HG03025 (cell line): ENCODE data around the gene RSPH9.
A peak's percentile ranks its signal among the peaks of the same experiment; 100 is the strongest.
"Not testable (repeated sequence)": the region's sequence is repeated elsewhere in the genome, so short reads cannot be mapped to it uniquely, and the experiment has no call there.

ENCODE experiments used
- ATAC-seq: cut with Tn5 transposase; IDR thresholded peaks from one replicate; pipeline ENCODE4 v1.9.1; 2021; ENCODE audit warnings: mild to moderate bottlenecking, moderate library complexity; ENCODE audit not compliant: unreplicated experiment, low FRiP score

The RSPH9 gene

DNA sequence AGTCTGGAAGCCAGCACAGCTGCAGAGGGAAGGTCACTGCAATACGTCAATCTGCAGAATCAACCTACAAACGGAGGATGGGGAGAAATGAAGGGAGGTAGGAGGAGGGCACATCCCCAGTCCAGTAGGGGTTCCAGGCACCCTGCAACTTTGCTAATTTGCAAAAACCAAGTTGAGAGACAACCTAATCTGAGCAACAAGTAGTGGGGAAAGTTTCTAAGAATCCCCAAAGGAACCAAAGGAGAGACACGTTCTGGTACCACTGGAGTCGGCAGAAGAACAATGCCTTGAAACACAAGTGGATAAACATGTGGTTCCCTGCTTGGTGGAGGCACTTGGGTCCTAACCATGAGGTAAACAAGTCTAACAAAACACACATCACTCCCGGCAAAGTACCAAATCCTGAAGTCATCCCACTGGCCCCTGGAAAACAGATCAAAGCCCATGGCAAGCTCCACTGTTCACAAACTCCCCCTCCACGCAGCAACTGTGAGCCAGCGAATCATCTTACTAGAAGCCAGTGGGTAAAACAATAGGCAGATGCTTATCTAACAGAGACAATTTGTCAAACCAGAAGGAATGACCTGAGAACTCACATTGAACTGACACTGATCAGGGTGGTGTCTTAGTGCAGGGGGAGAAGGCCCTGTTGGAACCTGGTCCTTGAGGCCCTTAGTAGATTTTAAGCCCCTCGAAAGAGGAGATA, 38.0 kb downstream of the RSPH9 start:
- no peak for ATAC-seq

DNA sequence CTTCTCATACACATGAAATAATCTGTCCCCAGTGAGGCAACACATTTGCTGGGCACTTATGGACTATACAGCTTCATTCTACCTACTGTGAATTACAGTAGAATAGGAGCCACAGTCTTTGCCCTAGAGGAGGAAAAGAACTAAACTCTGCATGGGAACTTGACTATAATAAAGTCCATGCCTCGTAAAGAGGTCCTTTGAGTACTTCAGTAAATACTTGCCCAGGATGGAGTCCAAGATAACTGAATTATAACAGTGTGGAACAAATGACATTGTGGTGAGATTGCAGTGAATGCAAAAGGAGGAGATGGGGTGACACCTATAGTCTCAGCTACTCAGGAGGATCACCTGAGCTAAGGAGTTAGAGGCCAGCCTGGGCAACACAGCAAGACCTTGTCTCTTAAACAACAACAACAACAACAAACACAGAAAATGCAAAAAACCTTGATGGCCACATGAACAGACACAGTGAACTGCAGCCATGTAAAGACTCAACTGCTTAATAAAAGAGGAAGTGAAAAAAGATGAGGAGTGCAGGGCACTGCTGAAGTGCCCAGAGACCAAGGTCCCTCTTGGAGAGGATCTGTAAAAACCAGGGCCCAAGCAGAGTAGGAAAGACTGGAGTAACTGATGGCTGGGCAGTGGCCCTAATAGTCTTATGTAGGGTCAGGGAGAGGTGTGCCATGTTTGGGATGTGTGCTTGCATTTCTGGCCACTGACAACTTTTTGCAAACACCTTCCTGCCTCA, 39.0 kb downstream of the RSPH9 start:
- ATAC-seq, result no peak

DNA sequence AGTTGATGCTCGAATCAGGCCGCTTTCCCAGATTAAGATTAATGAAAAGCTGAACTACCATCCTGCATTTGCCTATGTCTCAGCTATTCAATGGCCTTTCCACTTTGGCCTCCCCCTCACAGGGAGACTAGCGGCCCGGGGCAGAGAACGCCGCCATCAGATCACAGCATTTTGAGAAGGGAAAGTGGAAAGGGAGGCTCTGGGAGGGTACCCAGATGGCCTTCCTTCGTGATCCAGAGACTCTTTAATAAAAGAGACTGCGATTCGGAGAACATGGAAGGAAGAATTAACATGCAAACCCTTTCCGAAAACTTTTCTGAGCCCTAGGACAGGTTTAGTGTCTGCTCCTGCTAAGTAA, 42.2 kb downstream of the RSPH9 start:
- ATAC-seq, result no peak

- peak; percentile 92 for ATAC-seq
These were observed 42.9 kb downstream of the RSPH9 start, which contains the start of gene MRPS18A for GRCh38 chr6:43687437-43688347. Gene MRPS18A, minus strand, starts transcription at chr6:43687791. Its CDS starts 12 bp downstream, at chr6:43687779.

DNA sequence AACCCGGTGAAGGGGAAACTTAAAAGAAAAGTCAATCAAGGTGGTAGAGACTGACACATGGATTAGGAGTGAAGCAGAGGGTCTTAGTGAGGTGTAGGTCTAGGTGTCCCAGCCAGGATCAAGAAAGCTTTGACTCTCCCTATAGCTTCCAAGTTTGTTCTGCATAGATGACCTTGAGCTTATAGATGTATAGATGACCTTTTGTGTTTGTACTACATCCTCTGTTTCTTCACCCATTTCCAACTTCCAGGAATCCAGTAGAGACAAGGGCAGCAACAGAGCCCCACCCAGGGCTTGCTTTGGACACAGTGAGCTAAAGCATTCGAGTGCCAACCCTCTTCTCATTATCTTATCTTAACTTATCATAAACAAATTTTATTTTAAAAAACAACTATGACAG, 44.6 kb downstream of the RSPH9 start:
- ATAC-seq, result no peak

- no peak for ATAC-seq
These were observed 50.6 kb downstream of the RSPH9 start for GRCh38 chr6:43695215-43695966.

DNA sequence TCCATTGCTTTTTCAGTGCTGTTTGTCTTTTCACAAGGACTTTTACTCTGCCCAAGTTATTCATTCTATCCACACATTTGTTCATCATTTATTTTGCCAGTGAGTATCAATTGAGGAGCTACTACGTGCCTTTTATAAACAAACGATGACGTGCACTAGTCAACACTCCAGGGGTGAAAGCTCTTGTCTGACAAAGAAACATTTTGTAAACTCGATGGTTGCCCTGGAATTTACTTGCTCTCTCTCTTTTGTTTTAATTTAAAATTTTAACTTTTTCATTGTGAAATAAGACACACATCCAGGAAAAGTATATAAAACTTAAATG, 51.1 kb downstream of the RSPH9 start:
- ATAC-seq, result no peak

- ATAC-seq, result no peak
These were observed 52.6 kb downstream of the RSPH9 start for GRCh38 chr6:43697421-43697820.

GRCh38 chr6:43698584-43699349, 53.9 kb downstream of the RSPH9 start:
- no peak for ATAC-seq

GRCh38 chr6:43699564-43700186, 54.8 kb downstream of the RSPH9 start:
- no peak for ATAC-seq

GRCh38 chr6:43700939-43701560, 56.2 kb downstream of the RSPH9 start:
- not testable (repeated sequence) for ATAC-seq

DNA sequence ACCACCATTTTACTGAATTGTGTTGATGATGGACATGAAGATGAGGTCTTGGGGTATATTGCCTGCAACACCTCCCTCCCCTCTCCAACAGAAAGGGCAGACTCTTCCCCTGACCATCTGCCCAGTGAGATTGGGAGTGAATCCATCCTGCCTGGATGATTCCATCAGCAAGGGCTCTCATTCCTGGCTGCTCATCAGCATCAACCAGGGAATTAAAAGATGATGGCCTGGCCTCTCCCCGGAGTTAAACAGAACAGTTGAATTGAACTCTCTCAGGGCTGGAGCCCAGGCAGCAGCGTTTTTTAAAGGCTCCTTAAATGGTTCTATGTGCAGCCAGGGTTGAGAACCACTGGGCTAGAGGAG, 57.3 kb downstream of the RSPH9 start:
- ATAC-seq, result no peak

GRCh38 chr6:43702534-43703440, 58.0 kb downstream of the RSPH9 start:
- no peak for ATAC-seq

DNA sequence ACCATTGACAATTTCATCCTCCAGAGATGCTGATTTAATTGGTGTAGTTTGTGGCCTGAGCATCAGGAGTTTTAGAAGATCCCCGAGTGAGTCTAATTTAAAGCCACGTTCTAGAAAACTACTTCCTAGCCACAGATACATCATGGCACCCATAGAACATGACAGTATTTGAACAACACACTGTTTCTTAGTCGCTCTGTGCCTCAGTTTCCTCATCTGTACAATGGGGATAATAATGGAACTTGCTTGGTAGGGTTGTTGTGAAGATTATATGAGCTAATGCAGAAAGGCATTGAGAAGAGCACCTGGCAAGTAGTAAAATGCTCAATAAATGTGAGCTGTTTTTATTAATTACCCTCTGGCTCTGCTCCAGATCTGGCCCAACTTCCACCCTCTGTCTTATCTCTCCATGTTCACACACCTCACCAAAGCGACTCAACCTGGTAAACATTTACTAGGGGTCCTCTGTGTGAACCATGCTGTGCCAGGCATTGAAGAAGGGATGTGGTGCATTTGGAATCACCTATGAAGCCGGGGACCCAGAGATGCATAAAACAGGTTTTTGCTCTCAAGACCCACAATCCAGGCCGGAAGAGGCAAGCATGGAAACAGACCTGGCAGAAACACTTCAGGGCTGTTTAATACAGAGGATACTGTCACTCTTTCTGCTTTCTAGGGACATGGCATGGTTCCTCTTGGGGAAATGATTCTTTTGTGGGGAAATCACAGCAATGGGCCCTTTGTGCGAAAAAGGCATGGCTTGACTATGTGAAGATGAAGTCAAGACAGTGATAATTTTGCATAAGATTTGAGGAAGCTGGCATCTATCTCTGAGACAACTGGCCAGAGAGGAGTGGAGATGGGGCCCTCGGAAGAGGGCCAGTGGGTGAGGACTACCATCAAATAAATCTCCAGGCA, 58.9 kb downstream of the RSPH9 start:
- no peak for ATAC-seq

DNA sequence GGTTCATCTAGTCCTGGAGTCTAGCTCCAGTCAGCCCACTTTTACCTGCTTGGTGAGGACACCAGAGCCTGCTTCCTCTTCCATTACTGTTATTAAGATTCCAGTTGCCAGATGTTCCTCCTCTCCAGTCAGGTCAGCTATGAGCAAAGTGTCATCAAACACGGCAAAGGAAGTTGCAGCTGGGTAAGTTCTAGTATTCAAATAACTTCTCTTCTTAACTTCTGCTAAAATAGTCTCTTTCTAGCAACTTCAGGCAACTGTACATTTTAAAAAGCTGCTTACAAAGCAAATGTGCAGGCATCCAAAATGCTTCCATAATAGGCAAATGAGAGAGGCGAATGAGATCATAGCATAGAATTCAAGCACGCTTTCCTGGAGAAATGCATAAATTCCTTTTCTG, 61.2 kb downstream of the RSPH9 start:
- ATAC-seq, result no peak

DNA sequence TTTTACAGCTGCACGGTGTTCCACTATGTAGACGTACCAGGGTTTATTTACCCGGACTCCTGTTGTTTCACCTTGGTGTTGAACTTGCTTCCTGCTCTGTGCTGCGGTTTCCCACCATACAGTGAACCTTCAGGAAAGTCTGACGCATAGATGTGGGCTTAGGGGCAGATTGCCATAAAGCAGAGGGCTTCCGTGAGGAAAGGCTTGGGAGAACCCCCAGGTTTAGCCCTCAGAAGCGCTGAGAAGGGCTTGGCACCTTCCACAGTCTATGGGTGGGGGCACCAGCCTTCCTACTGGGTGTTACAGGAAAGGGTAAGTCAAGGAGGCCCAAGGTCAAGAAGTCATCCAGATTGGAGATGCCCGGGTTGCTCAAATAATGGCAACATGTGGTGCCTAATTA, 62.0 kb downstream of the RSPH9 start:
- ATAC-seq, result no peak

DNA sequence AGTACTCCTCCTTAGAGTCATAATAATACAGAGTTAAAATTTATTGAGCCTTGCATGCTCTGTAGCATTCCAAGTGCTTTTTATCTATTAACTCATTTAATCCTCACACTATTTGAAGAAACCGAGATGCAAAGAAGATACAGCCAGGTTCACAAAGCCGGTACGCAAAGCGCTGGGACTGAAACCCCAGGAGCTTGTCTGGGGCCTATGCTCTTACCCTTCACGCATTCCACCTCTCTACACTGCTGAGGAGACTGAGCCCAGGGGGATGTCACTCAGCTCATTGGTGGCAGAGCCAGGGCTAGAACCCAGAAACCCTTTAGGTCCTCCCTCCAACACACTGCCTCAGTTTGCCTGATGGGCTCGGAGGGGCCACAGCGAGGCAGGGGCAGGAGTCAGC, 62.4 kb downstream of the RSPH9 start:
- no peak for ATAC-seq
